Natural killer cell treated with Interleukin-12 subunit alpha and Interleukin-12 subunit beta and Interleukin-15 and Interleukin-18, amount 100 ng/mL, for 72 hours (primary cell): ENCODE results near the gene DUSP28. TPM values are rescaled to one million over a fixed set of nuclear protein-coding genes. Genes with fewer than 3 reads are reported as not detected.
"Not testable (repeated sequence)": the region's sequence is repeated elsewhere in the genome, so short reads cannot be mapped to it uniquely, and the experiment has no call there.

ENCODE experiments used
- ATAC-seq, 2 donors: fragments of 150-1000 bp; cut with Tn5 transposase in 1 of 2; sonication (Bioruptor Pico), chemical (Tn5 transposase) in 1 of 2; 2 replicates each; pipeline ENCODE4 v1.10.0; 2021
- DNase-seq: peaks from one replicate; pipeline ENCODE4 v3.0.0; 2022; ENCODE audit warnings: low spot score
- H3K27ac Mint-ChIP-seq, 2 donors: 1 replicate in 1 of 2; 2 replicates in 1 of 2; pipeline ENCODE4 v1.8.0; 2022; ENCODE audit warnings: mixed read lengths in 2 of 2, mild to moderate bottlenecking in 1 of 2, moderate library complexity in 1 of 2
- H3K27me3 Mint-ChIP-seq, 2 donors: 1 replicate in 1 of 2; 2 replicates in 1 of 2; pipeline ENCODE4 v1.8.0; 2022; ENCODE audit warnings: mixed read lengths in 2 of 2
- H3K36me3 Mint-ChIP-seq: one replicate; pipeline ENCODE4 v1.8.0; 2022; ENCODE audit warnings: mixed read lengths
- H3K4me1 Mint-ChIP-seq, 2 donors: 1 replicate in 1 of 2; 2 replicates in 1 of 2; pipeline ENCODE4 v1.8.0; 2022; ENCODE audit warnings: low read depth in 2 of 2, mixed read lengths in 2 of 2, mild to moderate bottlenecking in 1 of 2
- H3K4me3 Mint-ChIP-seq: one replicate; pipeline ENCODE4 v1.8.0; 2022; ENCODE audit warnings: mixed read lengths
- H3K9me3 Mint-ChIP-seq: 2 replicates; pipeline ENCODE4 v1.8.0; 2022; ENCODE audit warnings: mixed read lengths
- total RNA-seq, 2 donors: library from RNA; stranded (reverse); gene quantifications; one replicate each; pipeline ENCODE4 v1.2.3, GENCODE V29; 2022

DUSP28 gene
- total RNA-seq, 2 donors from 2014 or later = 6.1 to 6.3 TPM

- DNase-seq (peak; percentile 99), ATAC-seq (peak; percentile 82 to 87)
- Mint-ChIP-seq H3K9me3 (no peaks in the 10 kb centered on the region), H3K4me1 (peaks cover 53 to 75% of the 10 kb centered on the region in 2 donors), H3K36me3 (no peaks in the 10 kb centered on the region), H3K27ac (peak overlapping the region; percentile 99), H3K4me3 (peak overlapping the region; percentile 92), H3K27me3 (no peaks in the 10 kb centered on the region)
These were observed 545 bp downstream of the DUSP28 start for GRCh38 chr2:240560480-240561324.

GRCh38 chr2:240561325-240561971, 1.3 kb downstream of the DUSP28 start:
- Mint-ChIP-seq H3K27me3 (no peaks in the 10 kb centered on the region), H3K4me3 (peak overlapping the region; percentile 92), H3K9me3 (no peaks in the 10 kb centered on the region), H3K27ac (peak overlapping the region; percentile 99), H3K36me3 (no peaks in the 10 kb centered on the region), H3K4me1 (peaks cover 55 to 77% of the 10 kb centered on the region in 2 donors)
- ATAC-seq = no peak
- no peak for DNase-seq

- ATAC-seq, H3K9me3 Mint-ChIP-seq: not testable (repeated sequence)
These were observed 3.1 kb downstream of the DUSP28 start for GRCh38 chr2:240563231-240563630.

GRCh38 chr2:240563951-240564560, 3.9 kb downstream of the DUSP28 start:
- no peaks in the 10 kb centered on the region for H3K36me3 Mint-ChIP-seq
- H3K4me3 Mint-ChIP-seq = peak overlapping the region; percentile 97
- no peak for DNase-seq

More at GRCh38 chr2:240563231-240563630, 3.1 kb downstream of the DUSP28 start:
- H3K4me3 Mint-ChIP-seq = peak overlapping the region; percentile 97
- H3K36me3 Mint-ChIP-seq, H3K27me3 Mint-ChIP-seq, DNase-seq: not testable (repeated sequence)
- peak overlapping the region; percentile 99 for H3K27ac Mint-ChIP-seq
- peaks cover 59 to 82% of the 10 kb centered on the region in 2 donors for H3K4me1 Mint-ChIP-seq

GRCh38 chr2:240564561-240565332, 4.6 kb downstream of the DUSP28 start:
- Mint-ChIP-seq H3K4me3 (peak overlapping the region; percentile 97), H3K4me1 (peaks cover 51 to 73% of the 10 kb centered on the region in 2 donors), H3K27me3 (no peaks in the 10 kb centered on the region), H3K27ac (peak overlapping the region; percentile 99), H3K9me3 (no peaks in the 10 kb centered on the region), H3K36me3 (no peaks in the 10 kb centered on the region)
- DNase-seq (peak; percentile 57), ATAC-seq (no peak)

More at GRCh38 chr2:240563951-240564560, 3.9 kb downstream of the DUSP28 start:
- Mint-ChIP-seq H3K4me1 (peaks cover 51 to 74% of the 10 kb centered on the region in 2 donors), H3K27me3 (no peaks in the 10 kb centered on the region), H3K9me3 (no peaks in the 10 kb centered on the region), H3K27ac (peak overlapping the region; percentile 99)
- ATAC-seq = no peak

GRCh38 chr2:240565333-240566202, 5.4 kb downstream of the DUSP28 start:
- peak overlapping the region; percentile 99 for H3K27ac Mint-ChIP-seq
- peak overlapping the region; percentile 97 for H3K4me3 Mint-ChIP-seq
- ATAC-seq (peak; percentile 71 to 78), DNase-seq (peak; percentile 98)
- no peaks in the 10 kb centered on the region for H3K27me3 Mint-ChIP-seq
- no peaks in the 10 kb centered on the region for H3K36me3 Mint-ChIP-seq
- H3K4me1 Mint-ChIP-seq = peaks cover 56 to 73% of the 10 kb centered on the region in 2 donors
- H3K9me3 Mint-ChIP-seq = no peaks in the 10 kb centered on the region

GRCh38 chr2:240566203-240567136, 6.3 kb downstream of the DUSP28 start:
- H3K4me1 Mint-ChIP-seq = peaks cover 62 to 78% of the 10 kb centered on the region in 2 donors
- H3K27me3 Mint-ChIP-seq = no peaks in the 10 kb centered on the region
- H3K9me3 Mint-ChIP-seq = no peaks in the 10 kb centered on the region
- DNase-seq = peak; percentile 95
- H3K4me3 Mint-ChIP-seq = peak overlapping the region; percentile 97
- no peaks in the 10 kb centered on the region for H3K36me3 Mint-ChIP-seq
- H3K27ac Mint-ChIP-seq = peak overlapping the region; percentile 99
- peak; percentile 78 to 86 for ATAC-seq

GRCh38 chr2:240567137-240567871, 7.1 kb downstream of the DUSP28 start:
- H3K27me3 Mint-ChIP-seq = no peaks in the 10 kb centered on the region
- peak; percentile 22 to 43 for ATAC-seq
- peaks cover 63 to 70% of the 10 kb centered on the region in 2 donors for H3K4me1 Mint-ChIP-seq
- H3K27ac Mint-ChIP-seq = peak overlapping the region; percentile 79 to 99
- peak; percentile 66 for DNase-seq
- H3K4me3 Mint-ChIP-seq = peak overlapping the region; percentile 97
- H3K9me3 Mint-ChIP-seq = no peaks in the 10 kb centered on the region
- no peaks in the 10 kb centered on the region for H3K36me3 Mint-ChIP-seq

- Mint-ChIP-seq H3K9me3 (no peaks in the 10 kb centered on the region), H3K36me3 (no peaks in the 10 kb centered on the region), H3K4me1 (peaks cover 62 to 65% of the 10 kb centered on the region in 2 donors), H3K4me3 (peak within 1 kb of the TSS; percentile 97), H3K27ac (peak within 1 kb of the TSS; percentile 79 to 99), H3K27me3 (no peaks in the 10 kb centered on the region)
- DNase-seq (peak; percentile 67), ATAC-seq (peak; percentile 53 to 65)
These were observed 7.9 kb downstream of the DUSP28 start, which contains the start of gene RNPEPL1 for GRCh38 chr2:240567872-240568677. Gene RNPEPL1 (plus strand): TSS chr2:240568484. CDS start chr2:240568587, 103 bp downstream.

- H3K4me3 Mint-ChIP-seq = peak overlapping the region; percentile 84
- H3K9me3 Mint-ChIP-seq = no peaks in the 10 kb centered on the region
- H3K4me1 Mint-ChIP-seq = peaks cover 54 to 58% of the 10 kb centered on the region in 2 donors
- DNase-seq (peak; percentile 71), ATAC-seq (peak; percentile 2 to 18)
- peak overlapping the region; percentile 56 to 61 for H3K27ac Mint-ChIP-seq
- H3K36me3 Mint-ChIP-seq = no peaks in the 10 kb centered on the region
- H3K27me3 Mint-ChIP-seq = no peaks in the 10 kb centered on the region
These were observed 8.7 kb downstream of the DUSP28 start for GRCh38 chr2:240568678-240569522.
